Stimulated activated CD8-positive, alpha-beta memory T cell treated with anti-CD3 and anti-CD28 coated beads, Interleukin-7, amount 100 ng/mL, for 1 hour (primary cell): Measurements from ENCODE around the gene TMEM154.

Experiments
- DNase-seq, 2 donors: peaks; one replicate each; pipeline ENCODE4 v3.0.0-alpha.2; 2020; ENCODE audit warnings: low read depth in 2 of 2

TMEM154 gene

GRCh38 chr4:152628128-152628527 lies 51.7 kb downstream of the TMEM154 start:
- DNase-seq: no peak

- no peak for DNase-seq
Observed at GRCh38 chr4:152626790-152627189, 53.0 kb downstream of the TMEM154 start.

GRCh38 chr4:152620915-152621314 lies 58.9 kb downstream of the TMEM154 start:
- DNase-seq: no peak

- no peak for DNase-seq
Observed at GRCh38 chr4:152620218-152620617, 59.6 kb downstream of the TMEM154 start.

GRCh38 chr4:152619556-152619955 lies 60.2 kb downstream of the TMEM154 start:
- no peak for DNase-seq

- no peak for DNase-seq
Observed at GRCh38 chr4:152618971-152619370, 60.8 kb downstream of the TMEM154 start.

GRCh38 chr4:152616804-152617203 lies 63.0 kb downstream of the TMEM154 start:
- no peak for DNase-seq

DNA sequence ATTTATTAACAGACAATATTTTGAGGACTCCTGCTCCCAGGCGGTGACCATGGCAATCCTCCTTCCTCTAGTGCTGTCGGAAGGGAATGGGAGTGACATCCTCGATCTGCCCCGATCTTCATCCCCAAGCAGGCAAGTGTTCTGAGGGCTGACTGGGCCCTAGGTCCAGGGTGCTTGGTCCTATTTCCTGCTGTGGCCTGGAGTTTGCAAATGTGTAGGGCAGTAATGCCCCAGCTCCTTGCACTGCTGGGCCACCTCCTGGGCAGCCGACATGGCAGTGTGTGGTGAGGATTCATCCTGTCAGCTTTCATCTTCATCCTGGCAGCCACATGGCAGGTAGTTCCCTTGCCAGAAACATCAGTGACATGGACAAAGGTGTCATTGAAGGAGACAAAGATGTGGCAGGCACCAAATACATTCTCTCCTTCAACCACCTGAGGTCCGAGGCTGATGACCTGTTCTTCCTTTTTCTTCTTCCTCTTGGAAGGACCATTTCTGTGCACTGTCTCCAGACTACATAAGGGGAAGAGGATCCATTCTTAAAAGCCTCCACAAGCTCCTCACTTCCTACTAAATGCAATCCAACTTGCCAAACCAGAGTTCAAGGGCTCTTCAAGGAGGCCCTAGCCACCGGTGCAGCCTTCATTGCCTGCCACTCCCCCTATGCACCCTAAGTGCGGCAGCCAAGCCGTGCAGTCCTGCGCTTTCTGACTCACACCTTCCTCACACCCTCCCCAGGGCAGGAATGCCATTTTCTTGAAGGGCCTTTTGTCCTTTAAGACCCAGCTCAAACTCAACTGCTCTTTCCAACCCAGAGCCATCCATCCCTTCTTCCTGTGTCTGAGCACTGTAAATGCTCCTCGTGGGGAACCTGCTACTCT lies 65.7 kb downstream of the TMEM154 start:
- DNase-seq: no peak

- no peak for DNase-seq
Observed at GRCh38 chr4:152613351-152613750, 66.4 kb downstream of the TMEM154 start.

DNA sequence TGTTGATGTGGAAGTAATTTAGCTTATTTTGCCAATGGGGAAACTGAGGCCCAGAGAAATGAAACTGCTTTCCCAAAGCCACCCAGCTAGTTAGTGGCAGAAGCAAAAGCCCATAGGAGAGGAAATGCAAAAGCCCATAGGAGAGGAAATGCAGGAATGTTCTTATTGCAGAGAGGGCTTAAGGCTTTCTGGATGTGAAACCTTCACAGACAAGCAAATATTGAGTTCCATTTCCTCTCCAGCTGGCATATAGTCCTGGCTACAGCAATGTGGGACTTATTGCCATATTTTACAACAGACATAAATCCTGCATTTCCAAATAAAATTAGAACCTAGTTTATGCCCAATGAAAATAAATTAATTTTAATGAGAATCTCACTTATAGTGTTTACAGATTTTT lies 69.7 kb downstream of the TMEM154 start:
- no peak for DNase-seq

DNA sequence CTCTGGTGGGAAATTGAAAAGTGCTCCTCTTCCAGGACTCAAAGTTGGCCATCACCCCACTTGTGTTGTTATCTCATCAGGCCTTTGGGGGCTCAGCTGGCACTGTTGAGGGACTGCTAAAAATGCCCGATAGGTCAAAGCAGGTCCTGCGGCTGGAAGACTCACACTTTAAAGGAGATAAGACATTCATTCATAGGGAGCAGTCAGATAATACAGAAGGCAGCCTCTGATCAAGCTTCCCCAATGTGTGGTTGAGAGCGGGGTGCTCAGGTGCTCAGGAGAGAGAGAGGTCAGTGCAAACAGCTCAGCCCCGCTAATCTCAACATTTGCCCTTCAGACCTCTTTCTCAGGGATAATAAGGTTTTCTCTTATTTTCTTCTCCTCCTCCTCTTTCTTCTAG lies 70.3 kb downstream of the TMEM154 start:
- DNase-seq: no peak

- no peak for DNase-seq
Observed at GRCh38 chr4:152607178-152607577, 72.6 kb downstream of the TMEM154 start.

- no peak for DNase-seq
Observed at GRCh38 chr4:152606753-152607152, 73.0 kb downstream of the TMEM154 start.

DNA sequence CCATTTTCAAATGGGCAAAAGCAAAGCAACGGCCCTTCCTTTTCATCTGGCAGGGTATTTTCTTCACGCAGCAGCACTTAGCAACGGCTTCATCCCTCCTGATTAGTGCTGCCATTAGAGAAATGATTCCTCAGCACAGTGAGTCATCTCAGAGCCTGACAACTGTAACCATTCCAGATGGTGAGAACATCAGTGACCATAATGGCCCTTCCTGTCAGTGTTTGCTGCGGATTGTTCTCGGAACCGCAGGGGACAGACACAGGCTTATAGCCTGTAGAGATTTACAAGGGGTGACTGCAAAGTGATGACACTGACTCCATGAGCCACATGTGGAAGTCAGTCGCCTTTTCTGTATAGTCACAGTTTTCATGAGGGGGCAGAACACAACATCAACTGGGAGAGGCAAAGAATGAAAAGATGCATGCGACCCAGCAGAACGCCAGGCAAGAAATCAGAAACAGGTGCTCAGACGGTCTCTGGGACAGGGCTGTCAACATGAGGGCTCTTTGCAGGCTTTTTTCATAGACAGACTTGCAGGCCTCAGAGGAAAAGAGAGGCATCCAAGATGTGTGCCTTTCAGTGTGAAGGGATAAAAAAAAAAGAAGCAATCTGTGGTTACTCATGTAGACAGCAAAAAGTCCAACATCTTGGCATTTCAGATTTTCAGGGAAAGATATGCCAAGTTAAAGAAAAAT lies 74.0 kb downstream of the TMEM154 start:
- DNase-seq: no peak

GRCh38 chr4:152605031-152605430 lies 74.8 kb downstream of the TMEM154 start:
- DNase-seq: no peak

- DNase-seq: no peak
Observed at GRCh38 chr4:152601156-152601555, 78.6 kb downstream of the TMEM154 start.

GRCh38 chr4:152599636-152600035 lies 80.2 kb downstream of the TMEM154 start:
- no peak for DNase-seq

- no peak for DNase-seq
Observed at GRCh38 chr4:152599095-152599494, 80.7 kb downstream of the TMEM154 start.

DNA sequence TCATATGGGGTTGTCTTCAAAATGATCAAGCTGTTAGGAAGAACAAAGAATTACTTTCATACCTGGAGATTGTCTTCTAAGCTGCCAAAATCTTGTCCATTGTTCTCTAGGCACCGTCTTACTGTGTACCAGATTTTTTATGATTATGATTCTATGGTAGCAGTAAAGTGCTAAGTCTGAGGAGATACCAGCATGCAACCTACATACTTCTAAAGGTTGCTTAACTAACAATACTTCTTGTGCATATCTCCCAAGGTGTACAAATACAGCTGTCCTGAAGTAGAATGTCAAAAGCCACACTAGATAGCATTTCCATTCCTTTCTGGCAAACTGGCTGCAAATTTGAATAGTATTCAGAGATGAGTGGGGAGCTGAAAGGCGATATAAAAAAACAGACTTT lies 81.3 kb downstream of the TMEM154 start:
- no peak for DNase-seq

DNA sequence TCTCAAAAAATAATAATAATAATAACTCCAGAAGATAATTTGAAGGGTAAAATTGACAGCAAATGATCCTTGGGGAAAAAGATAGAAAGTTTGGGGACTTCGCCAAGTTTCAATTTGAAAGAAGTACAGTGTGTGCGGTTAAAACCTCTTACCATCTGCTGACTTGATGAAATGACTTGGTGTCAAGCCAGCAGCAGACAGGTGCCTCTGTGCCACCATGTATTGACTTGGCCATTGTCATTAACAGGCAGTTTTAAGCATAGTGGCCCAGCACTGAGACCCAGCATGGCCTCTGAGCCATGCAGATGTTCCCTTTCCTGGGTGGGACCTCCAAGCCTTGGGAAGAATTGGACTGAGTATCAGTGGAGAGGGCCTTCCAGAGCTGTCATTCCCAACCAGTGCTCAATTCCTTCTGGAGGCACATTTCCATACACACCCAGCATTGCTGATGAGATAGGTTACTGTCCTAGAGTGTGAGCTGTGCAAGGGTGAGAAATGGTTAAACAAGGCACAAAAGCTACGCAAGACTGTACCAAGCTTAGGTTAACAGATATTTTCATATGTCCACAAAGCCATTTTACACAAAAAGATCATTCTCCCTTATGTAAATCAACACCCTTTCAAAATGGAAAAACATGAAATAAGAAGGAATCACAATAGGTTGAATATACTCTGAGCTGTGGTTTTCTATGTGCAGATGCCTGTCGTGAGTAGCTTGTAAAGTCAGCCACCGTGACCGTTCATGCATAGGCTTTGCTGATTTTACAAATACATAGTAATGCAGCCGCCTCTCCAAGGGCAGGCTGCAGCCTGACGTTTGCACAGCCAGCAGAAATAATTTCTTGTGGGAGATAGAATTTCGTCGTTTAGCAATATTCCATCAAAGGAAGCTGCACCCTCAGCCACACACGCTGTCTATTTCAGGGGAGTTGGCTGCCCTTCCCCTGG lies 84.5 kb downstream of the TMEM154 start:
- no peak for DNase-seq

- DNase-seq: no peak
Observed at GRCh38 chr4:152594057-152594456, 85.7 kb downstream of the TMEM154 start.

DNA sequence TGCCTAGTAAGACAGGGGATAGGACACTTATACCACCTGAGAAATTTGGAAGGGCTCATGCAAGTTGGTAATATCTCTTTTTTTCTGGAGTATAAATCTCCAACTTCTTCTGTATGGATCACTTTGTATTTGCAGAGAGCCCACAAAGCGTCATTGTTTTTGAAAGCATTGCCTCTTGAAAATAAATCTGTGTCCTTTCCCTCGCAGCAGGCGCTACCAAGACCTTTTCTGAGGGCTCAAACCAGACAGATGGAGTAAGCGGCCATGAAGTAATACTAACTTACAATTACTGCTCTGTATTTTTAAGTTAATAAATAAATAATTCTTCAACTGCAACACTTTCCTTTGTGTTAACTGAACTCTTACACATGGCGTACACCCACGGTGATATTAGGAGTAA lies 87.9 kb downstream of the TMEM154 start:
- DNase-seq: no peak
